K562 (cell line): ENCODE results near the gene MYB. TPM values are rescaled to one million over a fixed set of nuclear protein-coding genes. Genes with fewer than 3 reads are reported as not detected.

Experiments
- ARID4B ChIP-seq: sonication (generic); formaldehyde crosslinking; IDR thresholded peaks from 2 replicates; pipeline ENCODE4 v1.8.0; 2022; ENCODE audit warnings: mild to moderate bottlenecking, missing genetic modification reagents
- CC2D1A ChIP-seq: fragments of 450-650 bp; IDR thresholded peaks from 2 replicates; pipeline ENCODE4 v1.6.1; 2017; ENCODE audit warnings: mild to moderate bottlenecking
- CREB3 ChIP-seq: fragments of 450-650 bp; conservative IDR thresholded peaks from 2 replicates; pipeline ENCODE4 v1.6.1; 2016; ENCODE audit warnings: missing genetic modification characterization, low read depth, mild to moderate bottlenecking, missing compliant biosample characterization, moderate library complexity
- CXXC5 ChIP-seq: fragments of 250-450 bp; sonication (Bioruptor Pico); IDR thresholded peaks from 2 replicates; pipeline ENCODE4 v1.8.0; 2022; ENCODE audit warnings: inconsistent platforms, mild to moderate bottlenecking, moderate library complexity
- DMBX1 ChIP-seq: fragments of 250-450 bp; sonication (Bioruptor Pico); IDR thresholded peaks from 2 replicates; pipeline ENCODE4 v1.8.0; 2022; ENCODE audit warnings: inconsistent platforms, mild to moderate bottlenecking, moderate library complexity, borderline replicate concordance
- FOS ChIP-seq: IDR thresholded peaks from 3 replicates; pipeline ENCODE4 v1.6.1; 2011; ENCODE audit not compliant: insufficient read length; ENCODE audit errors: extremely low read depth
- FOXJ2 ChIP-seq: fragments of 200-800 bp; sonication (Bioruptor generic); IDR thresholded peaks from 2 replicates; pipeline ENCODE4 v1.6.1; 2016; ENCODE audit warnings: missing genetic modification characterization, missing compliant biosample characterization
- GABPA ChIP-seq: fragments of 200-800 bp; sonication (Bioruptor generic); conservative IDR thresholded peaks from 2 replicates; pipeline ENCODE4 v1.6.1; 2016; ENCODE audit warnings: low read depth, missing genetic modification characterization, missing compliant biosample characterization
- JUN ChIP-seq, 2 experiments: sonication (generic) in 1 of 2; formaldehyde crosslinking in 1 of 2; IDR thresholded peaks; 2 replicates each; pipeline versions ENCODE4 v1.6.1 to v1.8.0; 2012 to 2022; ENCODE audit warnings: borderline replicate concordance in 2 of 2, mild to moderate bottlenecking in 2 of 2, improper control_type of control experiment in 1 of 2, low read depth in 1 of 2, low read length in 1 of 2, missing genetic modification reagents in 1 of 2
- KLF1 ChIP-seq: fragments of 450-650 bp; IDR thresholded peaks from 2 replicates; pipeline ENCODE4 v1.6.1; 2016; ENCODE audit warnings: missing genetic modification characterization, missing compliant biosample characterization
- NFRKB ChIP-seq: fragments of 450-650 bp; IDR thresholded peaks from 2 replicates; pipeline ENCODE4 v1.6.1; 2016; ENCODE audit warnings: low read depth
- PHF8 ChIP-seq: fragments of 200-600 bp; sonication (generic); IDR thresholded peaks from 2 replicates; pipeline ENCODE4 v1.6.1; 2012; ENCODE audit warnings: mixed run types, mild to moderate bottlenecking, inconsistent platforms, low read length, moderate library complexity, borderline replicate concordance
- POLR2AphosphoS2 ChIP-seq: IDR thresholded peaks from 2 replicates; pipeline ENCODE4 v1.6.1; 2012; ENCODE audit warnings: low read length, improper control_type of control experiment
- RUNX1 ChIP-seq: sonication (generic); IDR thresholded peaks from 2 replicates; pipeline ENCODE4 v1.6.1; 2016; ENCODE audit warnings: antibody characterized with exemption, low read depth
- TAF15 ChIP-seq: fragments of 200-400 bp; formaldehyde crosslinking; IDR thresholded peaks from 2 replicates; pipeline ENCODE4 v1.6.1; 2017; ENCODE audit warnings: mild to moderate bottlenecking, low read depth, low read length, moderate library complexity
- ZBTB12 ChIP-seq: fragments of 250-450 bp; sonication (Bioruptor Pico); IDR thresholded peaks from 2 replicates; pipeline ENCODE4 v1.4.0; 2020
- ZBTB49 ChIP-seq: sonication (generic); formaldehyde crosslinking; IDR thresholded peaks from 2 replicates; pipeline ENCODE4 v1.8.0; 2022; ENCODE audit warnings: missing genetic modification reagents, mild to moderate bottlenecking, borderline replicate concordance
- polyA plus RNA-seq, 8 experiments: library from polyadenylated mRNA; depleted of rRNA in 4 of 8; stranded (reverse) in 5 of 8; unstranded in 3 of 8; fragments of >200 nt; fragmentation: Nextera tagmentation in 2 of 8; fragmentation: Illumina TruSeq in 1 of 8; extraction: Ambion mirVana in 2 of 8; extraction: Trizol in 1 of 8; gene quantifications; 2 replicates each; pipeline versions ENCODE4 v1.2.1 to v1.2.3, GENCODE V29; 2011 to 2014; ENCODE audit warnings: inconsistent platforms in 1 of 8, missing spikeins in 1 of 8
- total RNA-seq, 7 experiments: library from RNA; depleted of rRNA in 6 of 7; stranded (reverse); fragments of >200 nt in 6 of 7; fragmentation: Illumina TruSeq in 2 of 7; extraction: Trizol in 2 of 7; gene quantifications; 2 replicates each; pipeline versions ENCODE4 v1.2.1 to v1.2.3, GENCODE V29; 2011 to 2021; ENCODE audit warnings: low replicate concordance in 1 of 7

Gene MYB
- total and polyA plus RNA-seq, 9 of the 15 experiments (the other 6 are each of a cell fraction or from before 2014, with no cell fraction given) = 35.8 to 218 (median 140) TPM

- TF ChIP-seq ARID4B (CRISPR knock-in tag) (no peak), DMBX1 (CRISPR knock-in tag) (no peak), CXXC5 (no peak), PHF8 (no peak), CREB3 (tag) (no peak), TAF15 (no peak), FOS (no peak), JUN (IDR thresholded peaks at IDR 0.05; ENCODE audit: borderline replicate concordance, low read depth, low read length) (no peak), JUN (CRISPR knock-in tag; IDR thresholded peaks at IDR 0.05; ENCODE audit: borderline replicate concordance) (no peak), KLF1 (tag) (no peak), NFRKB (no peak), GABPA (no peak), ZBTB49 (no peak), RUNX1 (no peak), CC2D1A (no peak), FOXJ2 (tag) (no peak), POLR2AphosphoS2 (no peak), ZBTB12 (no peak)
These were observed 1.1 kb upstream of the MYB start (continued) for GRCh38 chr6:135179920-135180541.
